CD4-positive, alpha-beta T cell treated with Interleukin-17A for 4 hours (primary cell): ENCODE measurements around the gene MRAP.

Source experiments
- DNase-seq: peaks from one replicate; pipeline ENCODE4 v3.0.0-alpha.2; 2020; ENCODE audit warnings: mixed read lengths

MRAP gene

GRCh38 chr21:32328595-32328994, 29.9 kb downstream of the MRAP start:
- no peak for DNase-seq

GRCh38 chr21:32329331-32329730, 30.7 kb downstream of the MRAP start:
- no peak for DNase-seq

GRCh38 chr21:32329776-32330175, 31.1 kb downstream of the MRAP start:
- DNase-seq = no peak

- DNase-seq = no peak
Measured at GRCh38 chr21:32330784-32331311, 32.2 kb downstream of the MRAP start.

GRCh38 chr21:32331444-32332305, 33.0 kb downstream of the MRAP start:
- DNase-seq = no peak

GRCh38 chr21:32332463-32332951, 33.9 kb downstream of the MRAP start:
- DNase-seq = no peak

- no peak for DNase-seq
Measured at GRCh38 chr21:32333953-32334673, 35.5 kb downstream of the MRAP start.

- no peak for DNase-seq
Measured at GRCh38 chr21:32334980-32335531, 36.4 kb downstream of the MRAP start.

- DNase-seq = no peak
Measured at GRCh38 chr21:32335601-32336575, 37.2 kb downstream of the MRAP start.

GRCh38 chr21:32336711-32337110, 38.1 kb downstream of the MRAP start:
- no peak for DNase-seq

GRCh38 chr21:32337206-32337605, 38.6 kb downstream of the MRAP start:
- DNase-seq = no peak

- DNase-seq = no peak
Measured at GRCh38 chr21:32338209-32338921, 39.7 kb downstream of the MRAP start.

GRCh38 chr21:32340863-32341848, 42.5 kb downstream of the MRAP start:
- no peak for DNase-seq

- DNase-seq = no peak
Measured at GRCh38 chr21:32346951-32347350, 48.3 kb downstream of the MRAP start.

- no peak for DNase-seq
Measured at GRCh38 chr21:32347351-32347750, 48.7 kb downstream of the MRAP start.

GRCh38 chr21:32347977-32348376, 49.3 kb downstream of the MRAP start:
- DNase-seq = no peak

GRCh38 chr21:32348604-32349332, 50.1 kb downstream of the MRAP start:
- no peak for DNase-seq

- DNase-seq = no peak
Measured at GRCh38 chr21:32349333-32349944, 50.8 kb downstream of the MRAP start.
